ENCODE measurements around the gene LHX8.

LHX8 gene

GRCh38 chr1:75208862-75209261, 74.7 kb downstream of the LHX8 start:
- no peak overlapping the region for H3K27ac ChIP-seq
- TF ChIP-seq, protein P1, sequence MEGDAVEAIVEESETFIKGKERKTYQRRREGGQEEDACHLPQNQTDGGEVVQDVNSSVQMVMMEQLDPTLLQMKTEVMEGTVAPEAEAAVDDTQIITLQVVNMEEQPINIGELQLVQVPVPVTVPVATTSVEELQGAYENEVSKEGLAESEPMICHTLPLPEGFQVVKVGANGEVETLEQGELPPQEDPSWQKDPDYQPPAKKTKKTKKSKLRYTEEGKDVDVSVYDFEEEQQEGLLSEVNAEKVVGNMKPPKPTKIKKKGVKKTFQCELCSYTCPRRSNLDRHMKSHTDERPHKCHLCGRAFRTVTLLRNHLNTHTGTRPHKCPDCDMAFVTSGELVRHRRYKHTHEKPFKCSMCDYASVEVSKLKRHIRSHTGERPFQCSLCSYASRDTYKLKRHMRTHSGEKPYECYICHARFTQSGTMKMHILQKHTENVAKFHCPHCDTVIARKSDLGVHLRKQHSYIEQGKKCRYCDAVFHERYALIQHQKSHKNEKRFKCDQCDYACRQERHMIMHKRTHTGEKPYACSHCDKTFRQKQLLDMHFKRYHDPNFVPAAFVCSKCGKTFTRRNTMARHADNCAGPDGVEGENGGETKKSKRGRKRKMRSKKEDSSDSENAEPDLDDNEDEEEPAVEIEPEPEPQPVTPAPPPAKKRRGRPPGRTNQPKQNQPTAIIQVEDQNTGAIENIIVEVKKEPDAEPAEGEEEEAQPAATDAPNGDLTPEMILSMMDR (IDR thresholded peaks at IDR 0.05), result no peak
- H3K4me3 ChIP-seq, result no peak overlapping the region
- DNase-seq (ENCODE audit: low spot score), result no peak
